GM21447 (cell line): ENCODE measurements around the gene VPS52.
"Not testable (repeated sequence)": the region's sequence is repeated elsewhere in the genome, so short reads cannot be mapped to it uniquely, and the experiment has no call there.

Source experiments
- ATAC-seq: cut with Tn5 transposase; IDR thresholded peaks from one replicate; pipeline ENCODE4 v1.9.1; 2021; ENCODE audit not compliant: unreplicated experiment

VPS52 gene

DNA sequence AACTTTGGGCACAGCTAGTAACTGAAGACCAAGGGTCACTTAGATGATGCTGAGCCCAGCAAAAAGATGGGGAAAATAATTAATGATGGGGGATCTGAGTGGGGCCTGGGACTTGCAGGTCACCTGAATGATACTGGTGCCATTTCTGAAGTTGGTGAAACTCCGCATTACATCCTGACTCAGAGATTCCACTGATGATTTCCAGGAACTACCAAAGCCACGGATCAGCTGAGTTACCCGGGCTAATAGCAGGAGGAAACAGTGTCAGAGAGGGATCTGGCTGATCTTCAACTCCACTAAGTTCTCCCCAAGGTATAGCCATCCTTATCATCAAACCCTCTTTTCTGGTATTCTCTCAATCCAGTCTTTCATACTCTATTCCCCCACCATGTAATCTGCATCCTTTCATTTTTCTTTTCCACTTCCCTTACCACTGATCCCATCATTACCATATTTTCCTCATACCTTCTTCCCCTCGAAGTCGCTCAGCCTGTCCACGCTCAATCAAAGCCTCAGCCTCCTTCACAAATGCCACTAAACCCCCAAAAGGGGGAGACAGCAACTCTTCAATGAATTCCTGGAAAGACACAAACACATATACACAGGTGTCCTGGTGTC is 20.2 kb downstream of the VPS52 start:
- ATAC-seq = no peak

DNA sequence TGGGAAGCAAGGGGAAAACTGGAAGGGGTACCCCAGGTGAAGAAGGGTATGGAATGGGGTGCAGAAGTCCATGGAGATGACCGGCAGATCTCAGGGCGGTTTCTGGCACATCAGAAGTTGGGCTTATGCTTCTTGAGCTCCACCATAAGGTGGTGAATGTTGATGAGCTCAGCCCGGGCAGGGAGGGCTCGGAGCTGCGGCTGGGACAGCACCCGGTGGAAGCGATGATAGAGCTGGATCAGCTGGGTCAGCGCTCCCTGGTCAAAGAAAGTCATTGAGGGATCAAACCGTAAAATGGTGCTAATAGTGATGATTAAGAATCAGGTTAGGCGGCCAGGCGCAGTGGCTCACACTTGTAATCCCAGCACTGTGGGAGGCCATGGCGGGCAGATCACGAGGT is 20.9 kb downstream of the VPS52 start:
- ATAC-seq = no peak

DNA sequence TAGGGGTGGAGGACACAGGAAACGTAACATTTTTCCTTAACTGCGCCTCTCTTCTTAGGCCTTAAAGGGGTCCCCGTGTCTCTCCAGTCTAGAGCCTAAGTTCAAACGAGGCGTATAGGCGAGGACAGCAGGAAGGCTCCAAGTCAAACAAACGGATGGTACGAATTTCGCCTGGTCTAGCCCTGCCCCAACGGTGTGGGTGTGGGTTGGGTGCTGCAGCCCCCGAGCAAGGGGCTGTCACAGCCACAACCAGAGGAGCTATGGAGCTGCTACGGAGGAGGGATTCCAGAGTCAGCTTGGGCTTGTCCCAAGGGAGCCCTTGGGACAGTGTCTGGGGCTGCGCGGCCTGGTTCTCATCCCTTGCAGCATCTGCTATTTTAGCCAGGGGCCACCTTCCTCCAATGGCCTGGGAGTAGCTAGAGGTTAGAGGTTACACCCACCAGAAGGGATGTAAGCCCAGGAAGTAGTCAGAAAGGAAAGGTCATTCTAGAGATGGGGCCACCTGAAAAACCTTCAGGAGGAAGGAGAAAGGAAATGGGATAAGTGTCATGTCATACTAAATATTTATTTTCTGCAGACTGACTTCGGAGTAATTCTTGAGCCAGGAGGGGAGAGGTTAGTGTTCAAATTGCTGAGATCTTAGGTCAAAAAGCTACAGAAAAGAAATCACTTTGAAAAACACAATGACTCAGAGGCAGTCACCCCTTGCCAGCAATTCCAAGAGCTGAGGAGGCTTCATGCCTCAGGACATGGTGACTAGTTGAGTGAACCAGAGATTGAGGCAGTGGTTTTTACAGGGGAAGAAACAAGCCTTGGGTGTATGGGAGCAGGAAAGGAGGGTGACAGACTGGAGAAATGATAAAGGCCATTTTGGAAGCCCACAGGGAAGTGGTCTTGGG is 21.7 kb downstream of the VPS52 start:
- no peak for ATAC-seq

DNA sequence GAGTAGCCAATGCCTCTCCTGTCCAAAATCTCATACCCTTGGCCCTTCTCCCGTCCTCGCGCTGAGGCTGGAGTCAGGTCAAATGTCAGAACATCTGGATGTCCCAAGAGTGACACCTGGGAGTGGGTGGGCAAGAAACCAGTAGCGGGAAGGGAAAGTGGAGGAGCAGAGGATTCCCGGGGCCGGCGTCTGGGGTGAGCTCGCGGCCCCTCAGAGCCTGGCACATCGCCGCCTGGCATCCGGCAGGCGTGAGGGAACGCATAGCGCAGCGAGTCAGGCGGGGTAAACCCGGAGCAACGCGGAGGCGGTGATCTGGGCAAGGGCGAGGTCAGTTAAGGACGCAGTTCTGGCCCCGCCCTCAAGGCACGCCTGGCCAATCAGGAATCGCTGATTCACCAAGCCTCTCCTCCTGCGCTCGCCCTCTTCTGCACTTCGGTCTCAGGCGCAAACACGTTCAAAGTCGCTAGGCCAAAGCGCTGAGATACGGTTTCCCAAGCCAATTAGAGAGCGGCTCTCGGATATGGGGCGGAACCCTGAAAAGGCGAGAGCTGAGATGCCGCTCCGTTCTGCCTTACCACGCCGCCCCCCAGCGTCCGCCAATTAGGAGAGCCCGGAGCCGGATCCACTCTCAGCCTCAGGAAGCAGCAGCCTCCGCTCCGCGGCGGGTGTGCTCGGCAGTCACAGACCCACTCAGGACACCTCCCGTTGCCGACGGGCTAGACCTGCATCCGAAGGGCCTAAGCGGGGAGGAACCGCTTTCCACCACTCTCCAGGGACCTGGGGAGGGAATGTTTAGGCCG is 22.5 kb downstream of the VPS52 start:
- ATAC-seq = peak; percentile 81

DNA sequence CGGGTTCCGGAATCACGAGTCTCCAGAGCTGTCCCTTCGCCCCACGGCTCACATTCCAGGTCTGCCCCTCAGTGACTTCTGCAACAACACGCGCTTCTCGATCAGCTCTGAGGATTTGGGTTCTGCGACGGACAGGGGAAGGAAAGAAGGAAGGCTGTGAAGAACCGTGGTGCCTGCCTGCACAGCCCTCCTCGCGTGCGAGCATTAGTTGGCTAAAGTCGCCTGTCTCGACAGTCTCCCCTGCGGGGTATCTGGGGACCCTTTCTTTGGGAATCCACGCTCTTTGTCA is 23.1 kb downstream of the VPS52 start:
- ATAC-seq = peak; percentile 6

DNA sequence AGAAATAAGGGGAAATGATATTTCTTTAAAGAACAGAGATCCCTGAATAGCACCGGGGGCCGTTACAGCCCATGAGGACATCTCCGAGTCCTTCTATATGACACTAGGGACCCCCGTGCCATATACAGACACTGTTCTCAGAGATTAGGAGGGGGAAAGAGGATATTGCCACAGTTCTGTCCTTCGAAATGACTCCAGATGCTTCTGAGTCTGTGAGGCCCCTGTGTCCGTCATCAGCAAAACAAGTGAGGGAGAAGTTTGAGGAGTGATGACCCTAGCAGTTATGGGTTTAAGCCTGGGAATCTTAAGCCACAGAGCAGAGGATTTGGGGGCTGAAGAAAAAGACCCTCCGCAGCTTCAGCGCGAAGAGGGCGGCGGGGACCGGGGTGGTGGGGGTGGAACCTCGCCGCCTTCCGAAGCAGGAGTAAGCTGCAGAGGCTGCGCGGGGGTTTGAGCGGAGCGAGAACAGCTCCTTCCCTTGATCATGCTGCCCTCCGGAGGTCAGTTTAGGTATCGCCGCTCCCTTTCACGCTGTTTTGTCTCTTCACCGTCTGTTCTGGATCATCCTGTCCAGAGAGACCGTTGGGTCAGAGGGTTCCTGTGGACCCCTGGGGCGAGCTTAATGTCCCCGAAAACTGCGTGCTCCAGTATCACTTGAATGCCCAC is 23.6 kb downstream of the VPS52 start:
- ATAC-seq = peak; percentile 44

DNA sequence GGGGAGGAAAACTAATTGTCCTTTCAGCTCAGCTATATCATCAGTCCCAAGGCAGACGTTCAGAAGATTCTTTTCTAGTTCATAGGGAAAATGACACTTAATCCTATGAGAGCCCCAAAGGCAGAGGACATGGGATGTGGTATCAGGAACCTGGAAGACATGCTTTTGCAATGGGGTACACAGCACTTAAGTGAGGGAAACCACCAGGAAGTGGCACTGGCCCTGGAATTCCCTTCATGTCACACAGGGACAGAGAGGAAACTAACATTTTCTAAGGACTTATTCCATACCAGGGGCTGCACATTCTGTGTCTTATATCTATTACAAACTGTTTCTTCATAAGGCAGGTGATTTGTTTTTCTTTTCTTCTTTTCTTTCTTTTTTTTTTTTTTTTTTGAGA is 28.2 kb downstream of the VPS52 start:
- no peak for ATAC-seq

DNA sequence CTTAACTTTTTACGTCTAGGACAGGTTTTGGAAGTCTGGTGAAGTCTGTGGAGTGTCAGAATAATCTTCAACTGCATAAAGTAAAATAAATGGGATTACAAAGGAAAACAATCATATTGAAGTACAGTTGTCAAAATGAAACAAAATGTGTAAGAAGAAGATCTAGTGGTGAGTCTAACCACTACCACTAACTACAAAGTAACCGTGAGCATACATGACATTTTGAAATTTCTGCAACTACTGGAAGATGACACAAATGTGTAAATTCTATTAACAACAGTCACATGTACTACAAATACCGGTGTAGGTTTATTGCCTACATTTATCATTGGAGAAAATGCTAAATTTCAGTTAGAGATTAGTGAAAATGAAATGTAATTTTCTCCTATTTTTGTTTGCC is 29.7 kb downstream of the VPS52 start:
- ATAC-seq = no peak

DNA sequence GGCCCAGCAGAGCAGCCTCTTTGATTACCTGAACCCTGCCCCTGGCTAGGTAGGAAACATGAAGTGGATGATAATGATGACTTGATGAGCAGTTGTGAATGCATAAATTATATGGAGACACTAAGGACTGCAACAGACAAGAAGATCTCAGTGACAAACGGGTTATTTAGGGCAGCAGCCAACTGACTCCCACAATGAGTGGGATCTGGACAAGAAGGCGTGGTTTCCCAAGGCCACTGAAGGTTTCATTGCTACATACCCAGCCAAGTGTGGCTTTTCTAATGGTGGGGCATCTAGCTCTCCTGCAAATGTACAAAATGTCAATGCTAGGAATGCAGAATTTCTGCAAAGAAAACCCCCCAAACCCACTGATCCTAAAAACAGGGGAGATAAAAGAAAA is 33.9 kb downstream of the VPS52 start:
- no peak for ATAC-seq

DNA sequence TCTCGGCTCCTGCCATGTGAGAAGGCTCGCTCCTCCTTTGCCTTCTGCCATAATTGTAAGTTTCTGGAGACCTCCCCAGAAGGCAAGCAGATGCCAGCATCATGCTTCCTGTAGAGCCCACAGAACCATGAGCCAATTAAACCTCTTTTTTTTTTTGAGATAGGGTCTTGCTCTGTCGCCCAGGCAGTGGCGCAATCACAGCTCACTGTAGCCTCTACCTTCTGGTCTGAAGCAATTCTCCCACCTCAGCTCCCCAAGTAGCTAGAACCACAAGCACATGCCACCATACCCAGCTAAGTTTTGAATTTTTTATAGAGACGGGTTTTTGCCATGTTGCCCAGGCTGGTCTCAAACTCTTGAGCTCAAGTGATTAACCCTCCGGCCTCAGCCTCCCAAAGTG is 34.8 kb downstream of the VPS52 start:
- no peak for ATAC-seq

DNA sequence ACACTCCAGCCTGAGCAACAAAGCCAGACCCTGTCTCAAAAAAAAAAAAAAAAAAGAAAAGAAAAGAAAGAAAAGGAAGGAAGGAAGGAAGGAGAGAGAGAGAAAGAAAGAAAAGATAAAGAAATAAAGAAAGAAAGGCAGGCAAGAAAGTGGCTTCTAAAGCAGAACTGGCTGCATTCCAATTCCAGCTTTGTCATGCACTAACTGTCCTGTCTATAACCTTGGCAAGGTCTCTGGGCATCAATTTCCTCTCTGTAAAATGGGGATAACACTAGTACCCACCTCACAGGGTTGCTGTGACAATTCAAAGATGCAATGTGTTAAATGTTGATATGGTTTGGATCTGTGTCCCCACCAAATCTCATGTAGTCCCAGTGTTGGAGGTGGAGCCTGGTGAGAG is 35.3 kb downstream of the VPS52 start:
- ATAC-seq = no peak

DNA sequence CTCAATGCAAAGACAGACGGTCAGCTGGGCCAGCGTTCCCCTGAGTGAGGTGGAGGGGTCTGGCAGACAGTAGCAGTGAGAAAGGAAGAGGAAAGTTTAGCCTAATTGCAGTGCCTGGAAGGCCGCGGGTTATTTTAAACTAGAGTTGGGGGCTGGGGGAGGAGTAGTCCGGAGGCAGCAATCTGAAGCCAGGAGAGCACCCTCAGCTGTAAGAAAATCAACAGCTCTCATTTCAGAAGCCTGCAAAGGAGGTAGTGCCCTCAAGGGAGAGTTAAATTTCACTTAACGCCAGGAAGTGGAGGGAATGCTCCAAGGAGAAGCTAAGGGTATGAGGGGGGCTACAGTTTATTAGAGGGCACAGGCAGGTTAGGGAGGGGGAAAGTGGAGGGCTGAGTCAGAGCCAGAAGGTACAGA is 36.4 kb downstream of the VPS52 start:
- ATAC-seq = no peak

DNA sequence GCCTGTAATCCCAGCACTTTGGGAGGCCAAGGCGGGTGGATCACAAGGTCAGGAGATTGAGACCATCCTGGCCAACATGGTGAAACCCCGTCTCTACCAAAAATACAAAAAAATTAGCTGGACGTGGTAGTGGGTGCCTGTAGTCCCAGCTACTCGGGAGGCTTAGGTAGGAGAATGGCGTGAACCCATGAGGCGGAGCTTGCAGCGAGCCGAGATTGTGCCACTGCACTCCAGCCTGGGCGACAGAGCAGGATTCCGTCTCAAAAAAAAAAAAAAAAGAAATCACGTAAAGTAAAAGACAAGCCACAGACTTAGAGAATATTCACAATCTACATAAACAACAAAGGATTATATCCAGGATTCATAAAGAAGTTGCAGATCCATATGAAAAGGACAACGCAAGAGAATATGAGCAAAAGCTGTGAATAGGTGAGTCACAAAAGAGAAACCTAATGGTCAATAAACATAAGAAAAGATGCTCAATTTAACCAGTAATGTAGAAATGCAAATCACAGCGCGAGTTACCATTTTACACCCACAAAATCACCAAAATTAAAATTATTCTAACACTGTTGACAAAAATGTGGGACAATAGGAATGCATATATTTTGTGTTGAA is 45.1 kb downstream of the VPS52 start:
- not testable (repeated sequence) for ATAC-seq

DNA sequence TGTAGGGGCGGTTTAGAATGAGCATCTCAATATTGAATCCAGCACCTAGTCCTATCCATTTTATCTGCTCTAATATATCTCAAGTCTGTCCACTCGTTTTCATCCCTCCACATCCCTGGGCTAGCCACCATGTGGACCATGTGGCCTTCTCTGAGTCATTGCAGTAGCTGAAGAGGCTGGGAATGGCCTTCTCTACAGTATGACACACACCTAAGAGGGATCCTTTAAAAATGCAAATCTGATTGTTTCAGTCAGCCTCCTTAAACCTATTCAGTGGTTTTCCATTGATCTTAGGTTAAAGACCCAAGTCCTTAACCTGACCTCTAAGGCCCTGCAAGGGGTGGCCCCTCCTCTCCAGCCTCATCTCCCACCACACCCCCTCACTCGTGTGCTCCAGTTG is 54.0 kb downstream of the VPS52 start:
- ATAC-seq = no peak

DNA sequence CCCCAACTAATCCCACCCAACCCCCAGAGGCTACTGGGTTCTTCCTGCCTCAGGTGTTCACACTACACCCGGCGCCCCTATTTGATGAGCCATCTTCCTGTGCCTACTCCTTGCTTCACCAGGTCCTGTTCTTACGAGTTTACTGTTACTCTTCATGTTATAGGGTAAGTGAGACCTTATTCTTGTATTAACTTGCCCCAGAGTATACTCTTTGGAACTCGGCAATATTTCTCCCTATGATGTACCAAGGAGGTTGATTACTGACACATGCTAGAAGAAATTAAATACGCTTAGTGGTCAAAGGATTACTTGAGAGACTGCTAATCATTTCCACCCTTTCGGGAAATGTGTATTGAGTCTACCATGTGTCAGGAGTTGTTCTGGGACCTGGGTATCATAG is 54.4 kb downstream of the VPS52 start:
- ATAC-seq = no peak

DNA sequence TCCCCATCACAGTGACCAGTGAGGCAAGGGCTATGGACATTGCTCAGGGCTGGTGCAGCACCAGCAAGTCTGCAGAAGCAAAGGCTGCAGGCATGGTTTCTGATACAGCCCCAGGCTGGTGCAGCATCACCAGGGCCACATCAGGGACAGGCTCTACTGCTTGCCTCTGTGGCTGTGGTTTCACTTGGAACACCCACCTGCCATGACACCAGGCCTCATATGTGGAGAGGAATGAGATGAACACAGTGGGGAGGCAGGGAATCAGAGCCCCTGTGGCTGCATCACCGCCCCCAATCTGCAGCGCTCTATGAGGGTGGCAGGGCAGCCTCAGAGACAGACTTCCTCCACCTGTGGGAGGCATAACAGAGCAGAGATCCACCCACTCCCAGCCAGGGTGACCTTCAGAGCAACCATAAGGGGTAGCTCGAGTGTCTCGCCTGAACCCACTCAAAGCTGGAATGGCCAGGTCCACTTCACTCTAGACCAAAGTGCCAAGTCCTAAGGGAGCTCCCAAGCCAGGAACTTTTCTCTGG is 55.5 kb downstream of the VPS52 start:
- no peak for ATAC-seq

DNA sequence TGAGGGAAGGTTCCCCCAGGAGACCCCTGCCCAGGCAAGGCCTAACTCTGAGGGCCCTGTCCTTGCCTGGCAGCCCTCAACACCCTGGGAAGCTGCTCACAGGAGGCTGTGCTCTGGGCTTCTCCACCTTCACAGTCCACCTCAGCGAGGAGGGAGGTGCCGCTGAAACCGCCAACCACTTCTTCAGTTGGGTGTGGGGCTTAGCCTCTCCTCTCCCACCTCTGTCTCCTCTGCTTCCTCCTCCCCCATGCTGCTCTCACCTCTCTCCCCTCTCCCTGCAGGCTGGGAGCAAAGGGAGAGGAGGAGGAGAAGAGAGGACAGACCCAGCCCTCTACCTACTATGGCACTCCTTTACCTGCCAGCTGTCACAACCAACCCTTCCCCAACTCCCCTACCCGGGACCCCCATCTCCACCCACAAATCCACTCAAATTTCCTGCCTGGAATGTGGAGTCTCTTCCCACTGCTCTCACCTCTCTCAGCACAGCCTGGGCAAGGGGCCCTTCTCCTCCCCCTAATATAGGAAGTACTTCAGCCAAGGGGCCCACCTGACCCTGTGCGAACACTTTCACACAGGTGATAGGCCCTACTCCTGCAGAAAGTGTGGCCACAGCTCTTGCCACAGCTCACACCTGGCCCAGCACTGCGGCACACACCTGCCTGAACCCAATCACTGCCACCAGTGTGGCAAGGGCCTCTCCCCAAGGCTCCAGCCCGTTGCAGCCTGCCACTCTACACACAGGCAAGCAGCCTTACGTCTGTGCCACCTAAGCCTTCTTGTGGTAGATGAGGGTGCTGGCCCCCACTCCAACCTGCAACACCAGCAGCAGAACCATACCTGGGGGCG is 56.2 kb downstream of the VPS52 start:
- ATAC-seq = no peak

DNA sequence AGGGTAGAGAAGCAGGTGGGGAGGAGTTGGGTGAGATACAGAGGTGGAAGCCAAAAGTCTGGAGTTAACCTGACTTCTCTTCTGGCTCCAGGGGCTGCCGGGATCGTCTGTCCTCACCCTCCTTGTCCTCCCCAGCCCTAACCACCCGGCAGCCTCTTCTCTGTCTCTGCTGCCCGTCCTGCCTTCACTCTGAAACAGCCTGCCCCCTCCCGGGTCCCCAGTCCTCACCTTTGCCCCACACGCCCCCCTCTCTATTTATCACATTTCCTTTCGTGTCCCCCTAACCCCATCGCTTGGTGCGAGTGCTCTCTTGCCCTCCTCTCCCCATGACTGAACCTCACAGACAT is 57.7 kb downstream of the VPS52 start:
- no peak for ATAC-seq

DNA sequence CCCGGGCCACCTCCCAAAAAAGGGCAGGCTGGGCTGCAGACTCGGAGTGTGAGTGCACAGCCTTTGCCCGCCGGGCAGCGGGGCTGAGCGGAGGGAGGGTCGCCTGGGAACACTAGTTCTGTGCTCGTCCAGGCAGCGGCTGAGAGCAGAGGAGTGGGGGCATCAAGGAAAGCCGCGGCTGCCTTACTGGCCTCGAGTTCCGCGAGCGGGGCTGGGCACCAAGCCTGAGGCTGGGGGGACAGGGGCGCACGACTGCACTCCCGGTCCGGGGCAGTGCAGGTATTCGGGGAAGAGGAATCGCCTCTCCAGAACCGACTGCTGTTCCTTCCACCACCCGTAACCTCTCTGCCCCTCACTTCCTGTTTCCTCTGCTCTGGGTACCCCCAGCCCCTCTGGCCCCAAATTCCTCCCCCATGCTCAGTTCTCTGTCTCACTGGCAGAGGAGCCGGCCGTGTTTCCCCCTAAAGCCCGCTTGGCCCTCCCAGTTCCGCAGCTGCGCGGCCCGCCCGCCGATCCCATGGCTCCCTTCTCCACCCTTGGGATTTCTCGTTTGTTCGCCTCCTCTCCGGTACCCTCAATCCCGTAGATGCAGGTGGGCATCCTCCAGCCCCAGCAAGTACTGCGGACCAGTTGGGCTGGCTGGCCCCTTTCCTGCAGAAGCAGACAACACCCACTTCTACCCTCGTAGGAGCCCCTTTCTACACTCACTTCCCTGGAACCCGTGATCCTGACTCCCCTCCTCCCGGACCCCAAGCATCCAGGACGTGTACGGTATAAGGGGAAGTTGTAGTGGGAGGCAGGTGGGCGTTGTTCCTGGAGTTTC is 58.3 kb downstream of the VPS52 start:
- no peak for ATAC-seq
